Iris pigment epithelial cell (primary cell): ENCODE measurements around the gene E2F2.
"Not testable (repeated sequence)": the region's sequence is repeated elsewhere in the genome, so short reads cannot be mapped to it uniquely, and the experiment has no call there.

Source experiments
- DNase-seq: peaks from one replicate; pipeline ENCODE4 v3.0.0-alpha.2; 2011; ENCODE audit warnings: low read depth

The E2F2 gene

GRCh38 chr1:23546897-23547584 lies 16.0 kb upstream of the E2F2 start:
- no peak for DNase-seq

GRCh38 chr1:23545851-23546250 lies 14.8 kb upstream of the E2F2 start:
- no peak for DNase-seq

- DNase-seq = peak; percentile 77
Measured at GRCh38 chr1:23544444-23545389, 13.7 kb upstream of the E2F2 start.

GRCh38 chr1:23543707-23544443 lies 12.8 kb upstream of the E2F2 start:
- no peak for DNase-seq

GRCh38 chr1:23542940-23543339 lies 11.9 kb upstream of the E2F2 start:
- not testable (repeated sequence) for DNase-seq

GRCh38 chr1:23539698-23540266 lies 8.7 kb upstream of the E2F2 start:
- peak; percentile 86 for DNase-seq

GRCh38 chr1:23537296-23537973 lies 6.4 kb upstream of the E2F2 start:
- DNase-seq = no peak

GRCh38 chr1:23533246-23534023 lies 2.4 kb upstream of the E2F2 start:
- no peak for DNase-seq

- DNase-seq = no peak
Measured at GRCh38 chr1:23531562-23532094, 595 bp upstream of the E2F2 start.

- DNase-seq = no peak
Measured at GRCh38 chr1:23530087-23530746, 816 bp downstream of the E2F2 start.

GRCh38 chr1:23529146-23530086 lies 1.6 kb downstream of the E2F2 start:
- DNase-seq = no peak

GRCh38 chr1:23528250-23528978 lies 2.6 kb downstream of the E2F2 start:
- peak; percentile 64 for DNase-seq

GRCh38 chr1:23527900-23528249 lies 3.2 kb downstream of the E2F2 start:
- no peak for DNase-seq

- DNase-seq = no peak
Measured at GRCh38 chr1:23527366-23527765, 3.7 kb downstream of the E2F2 start.

GRCh38 chr1:23526329-23527041 lies 4.5 kb downstream of the E2F2 start:
- no peak for DNase-seq

GRCh38 chr1:23525558-23526250 lies 5.3 kb downstream of the E2F2 start:
- no peak for DNase-seq
